GM15510 (cell line): ENCODE measurements around the gene FOXD2.

Experiments
- POLR2A ChIP-seq: IDR thresholded peaks from 3 replicates; pipeline ENCODE4 v1.6.1; 2011; ENCODE audit warnings: borderline replicate concordance; ENCODE audit not compliant: insufficient read length; ENCODE audit errors: extremely low read depth

Gene FOXD2

DNA sequence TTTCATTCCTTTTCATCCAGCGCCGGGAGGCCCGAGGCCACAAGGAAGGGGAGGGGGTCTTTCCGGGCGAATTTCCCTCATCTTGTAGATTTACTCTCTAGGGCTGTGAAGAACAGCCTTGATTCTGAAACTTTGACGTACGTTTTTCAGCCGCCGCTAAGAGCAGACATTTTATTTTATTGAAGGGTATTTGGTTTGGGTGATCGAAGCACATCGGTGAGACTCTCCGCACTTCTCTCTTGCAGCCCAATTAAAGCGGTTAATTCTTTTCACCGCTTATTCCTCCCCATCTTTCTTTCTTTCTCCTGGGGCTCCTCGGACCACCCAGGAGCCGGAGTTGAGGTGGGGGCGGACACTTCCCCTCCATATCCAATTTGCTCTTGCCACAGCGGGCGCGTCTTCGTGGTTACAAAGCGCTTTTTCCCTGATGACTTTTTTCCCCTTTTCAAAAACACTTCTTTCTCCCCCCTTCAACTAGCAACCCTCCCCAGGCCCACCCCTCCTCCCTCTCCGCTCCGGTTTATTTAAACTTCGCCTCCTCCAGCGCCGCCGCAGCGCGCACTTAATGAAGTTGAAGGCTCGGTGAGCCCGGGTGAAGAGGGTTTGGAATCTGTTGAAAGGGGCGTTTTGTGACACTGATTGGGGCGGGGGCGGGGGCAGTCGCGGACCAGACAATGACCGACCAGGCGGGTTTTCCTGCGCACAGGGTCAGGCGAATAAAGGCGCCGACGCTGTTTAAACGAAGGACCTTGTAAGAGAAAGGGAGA lies 5.9 kb downstream of the FOXD2 start:
- TF ChIP-seq POLR2A: no peak

GRCh38 chr1:47444297-47444561 lies 6.4 kb downstream of the FOXD2 start:
- no peak for TF ChIP-seq POLR2A

GRCh38 chr1:47444562-47445465 lies 7.0 kb downstream of the FOXD2 start:
- TF ChIP-seq POLR2A: no peak

- no peak for TF ChIP-seq POLR2A
Observed at GRCh38 chr1:47445823-47446550, 8.1 kb downstream of the FOXD2 start.

- TF ChIP-seq POLR2A: no peak
Observed at GRCh38 chr1:47448462-47449222, 10.8 kb downstream of the FOXD2 start.

DNA sequence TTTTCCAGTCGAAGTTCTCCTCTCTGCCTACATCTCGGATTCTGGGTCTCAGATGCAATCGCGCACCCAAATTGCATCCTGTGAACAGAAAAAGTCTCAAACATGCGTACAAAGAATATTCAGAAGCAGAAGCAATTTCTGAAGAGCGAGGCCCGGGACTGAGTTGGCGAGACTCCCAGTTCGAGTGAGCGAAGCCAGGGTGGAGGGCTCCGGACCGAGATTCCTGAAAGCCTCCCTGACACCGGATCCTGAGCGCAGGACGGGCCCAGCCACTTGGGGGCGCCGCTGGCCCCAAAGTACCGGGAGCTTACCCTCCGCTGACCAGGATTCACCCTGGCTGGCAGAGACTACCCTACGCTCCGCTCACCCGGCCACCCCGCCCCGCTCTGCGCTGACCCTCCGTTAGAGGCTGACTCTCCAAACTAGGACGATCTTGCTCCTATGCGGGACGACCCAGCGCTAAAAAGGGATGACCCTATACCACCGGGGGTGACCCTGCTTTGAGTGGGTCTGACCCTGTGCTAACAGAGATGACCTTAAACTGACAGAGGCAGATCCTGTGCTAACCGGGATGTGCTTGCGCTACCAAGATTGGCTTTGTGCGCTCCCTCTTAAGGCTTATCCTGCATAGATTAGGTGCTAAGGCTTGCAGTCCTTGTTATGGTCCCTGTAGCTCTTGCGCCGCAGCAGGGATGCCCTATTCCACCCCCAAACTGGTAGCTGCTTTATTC lies 12.1 kb downstream of the FOXD2 start:
- no peak for TF ChIP-seq POLR2A

GRCh38 chr1:47450606-47451005 lies 12.8 kb downstream of the FOXD2 start:
- no peak for TF ChIP-seq POLR2A

DNA sequence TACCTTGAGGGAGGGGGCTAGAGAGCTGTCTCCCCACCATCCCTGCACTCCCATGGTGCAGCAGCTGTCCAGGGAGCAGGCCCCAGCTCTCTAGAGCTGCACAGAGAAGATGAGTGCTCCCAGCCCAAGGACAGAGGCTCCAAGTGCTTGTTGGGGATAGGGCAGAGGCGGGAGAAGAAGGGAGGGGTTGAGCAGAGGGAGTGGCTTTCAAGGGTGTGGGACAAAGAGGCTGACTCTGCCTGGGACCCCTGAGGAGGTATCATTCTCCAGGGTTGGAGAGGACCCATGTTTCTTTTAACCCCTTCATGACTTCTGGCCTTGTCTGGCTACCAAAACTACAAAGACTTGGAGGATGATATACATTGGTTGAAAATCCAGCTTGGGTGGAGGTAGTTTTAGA lies 14.6 kb downstream of the FOXD2 start:
- TF ChIP-seq POLR2A: no peak

GRCh38 chr1:47456250-47456649 lies 18.4 kb downstream of the FOXD2 start:
- no peak for TF ChIP-seq POLR2A

DNA sequence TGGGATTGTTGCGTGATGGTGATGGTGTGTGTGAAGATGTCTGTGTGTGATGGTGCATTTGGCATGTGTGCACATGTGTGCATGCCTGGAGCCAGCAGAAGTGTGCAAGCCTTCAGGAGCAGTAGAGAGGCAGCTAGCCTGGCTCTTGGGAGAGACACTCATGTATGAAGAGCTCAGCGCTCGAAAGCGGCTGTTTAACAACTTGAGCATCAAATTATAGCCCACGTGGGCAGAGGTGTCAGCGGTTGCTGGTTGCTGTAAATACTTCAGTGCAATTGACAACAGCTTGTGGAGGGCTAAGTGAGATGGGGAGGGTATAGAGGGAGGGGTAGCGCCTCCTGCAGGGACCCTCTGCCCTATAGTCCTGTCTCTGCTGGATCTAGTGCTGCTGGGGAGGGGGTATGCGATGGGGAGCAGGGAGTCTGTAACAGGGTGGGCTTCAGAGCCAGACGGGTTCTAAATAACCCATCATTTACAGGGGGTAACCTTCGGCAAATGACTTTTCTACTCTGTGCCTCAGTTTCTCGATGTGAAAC lies 21.5 kb downstream of the FOXD2 start:
- TF ChIP-seq POLR2A: no peak

DNA sequence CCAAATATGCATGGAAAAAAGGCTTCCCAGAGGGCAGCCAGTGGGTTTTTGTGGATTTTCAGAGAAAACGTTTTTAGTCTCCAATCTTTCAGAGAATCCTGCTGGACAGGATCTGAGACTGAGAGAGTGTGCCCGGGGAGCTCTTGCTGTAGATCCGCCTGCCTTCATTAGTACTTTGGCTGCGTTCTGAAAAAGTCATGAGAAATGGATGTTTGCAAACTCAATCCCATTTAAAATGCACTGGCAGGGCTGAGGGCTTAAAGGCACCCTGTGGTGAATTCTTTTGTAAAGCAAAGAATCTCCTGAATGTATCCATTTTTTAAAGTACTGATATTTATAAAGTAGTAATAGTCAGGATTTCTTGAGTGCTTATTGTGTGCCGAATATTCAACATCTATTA lies 22.2 kb downstream of the FOXD2 start:
- no peak for TF ChIP-seq POLR2A

DNA sequence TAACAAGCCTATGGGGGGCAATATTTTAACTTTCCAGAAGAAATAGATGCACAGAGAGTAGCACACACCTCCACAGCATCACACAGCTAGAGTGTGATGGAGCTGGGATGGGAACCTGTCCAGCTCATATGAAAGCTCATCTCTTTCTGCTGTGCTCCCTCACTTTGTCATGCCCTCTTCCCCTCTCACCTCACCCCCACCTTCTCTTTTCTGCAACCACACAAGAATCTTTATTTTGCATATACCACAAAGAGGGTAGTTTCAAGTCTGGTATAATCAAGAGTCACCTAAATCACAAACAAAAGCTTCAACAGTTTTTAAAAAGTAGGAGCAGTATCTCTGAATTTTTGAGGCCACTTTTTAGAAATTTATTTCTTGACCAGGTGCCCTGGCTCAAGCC lies 22.6 kb downstream of the FOXD2 start:
- TF ChIP-seq POLR2A: no peak

- no peak for TF ChIP-seq POLR2A
Observed at GRCh38 chr1:47465605-47466004, 27.8 kb downstream of the FOXD2 start.
